CD4-positive, alpha-beta T cell treated with Interleukin-6 at 100 ng/mL for 8 hours (primary cell): ENCODE data around the gene FLNA.

ENCODE experiments used
- DNase-seq: peaks from one replicate; pipeline ENCODE4 v3.0.0-alpha.2; 2020; ENCODE audit warnings: mixed read lengths, low spot score

The FLNA gene

DNA sequence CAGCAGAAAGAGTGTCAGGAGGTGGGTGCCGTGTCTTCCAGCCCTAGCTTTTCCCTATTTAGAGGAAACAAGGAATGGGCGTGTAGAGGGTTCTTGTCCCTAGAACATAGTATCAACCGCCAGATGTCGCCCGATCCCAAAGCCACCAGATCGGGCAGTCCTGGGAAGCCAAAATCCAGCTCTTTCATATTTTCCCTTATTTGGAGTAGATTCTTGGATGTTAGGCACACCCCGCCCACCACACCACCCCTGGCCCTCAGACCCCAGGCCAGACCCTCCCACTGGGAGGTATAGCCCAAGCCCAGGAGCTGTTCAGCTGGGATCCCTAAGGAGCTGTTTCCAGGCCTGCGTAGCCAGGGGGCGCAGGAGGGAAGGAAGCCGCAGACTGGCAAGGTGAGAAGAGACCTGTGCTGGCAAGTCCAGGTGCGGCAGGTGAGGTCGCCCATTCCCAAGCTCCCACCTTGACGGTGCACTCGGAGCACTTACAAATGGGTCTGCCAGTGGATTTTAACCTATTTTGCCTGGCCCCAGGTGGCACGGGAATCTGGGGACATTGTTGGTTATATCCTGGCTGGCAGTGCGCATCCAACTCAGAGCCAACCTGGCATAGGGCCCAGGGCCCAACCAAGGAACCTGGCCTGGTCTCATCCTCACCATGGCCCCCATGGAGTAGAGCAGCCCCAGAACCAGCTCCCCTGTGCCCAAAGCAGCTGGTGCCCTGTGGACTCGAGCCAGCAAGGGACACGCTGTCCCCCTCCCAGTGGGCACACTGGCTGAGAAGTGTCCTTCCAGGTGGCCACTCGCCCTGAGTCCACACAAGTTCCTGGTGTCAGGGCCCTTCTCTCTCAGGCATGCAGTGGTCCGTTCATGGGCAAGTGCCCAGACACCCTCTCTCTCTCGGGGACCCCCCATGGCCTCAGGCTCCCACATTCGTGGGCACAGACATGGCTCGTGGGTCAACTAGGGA lies 811 bp downstream of the FLNA start:
- DNase-seq = no peak

DNA sequence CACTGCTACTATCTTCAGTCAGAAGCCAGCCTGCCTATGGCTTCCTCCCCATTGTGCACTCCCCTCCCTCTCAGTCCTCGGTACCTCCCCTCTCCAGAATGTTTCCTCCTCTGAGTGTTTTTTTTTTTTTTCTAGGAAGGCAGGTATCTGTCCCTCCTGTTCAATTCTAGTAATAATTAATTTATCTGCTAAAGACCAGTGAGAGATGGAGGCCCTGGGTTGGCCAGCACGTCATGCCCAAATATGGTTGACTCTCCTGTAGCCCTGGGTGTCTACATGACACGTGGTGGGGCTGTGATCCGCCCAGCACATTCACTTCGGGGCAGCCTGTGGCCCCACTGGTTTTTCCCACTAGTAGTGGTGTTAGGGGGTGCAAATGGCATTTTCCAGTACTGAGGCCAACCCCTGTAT lies 1.8 kb downstream of the FLNA start:
- no peak for DNase-seq

DNA sequence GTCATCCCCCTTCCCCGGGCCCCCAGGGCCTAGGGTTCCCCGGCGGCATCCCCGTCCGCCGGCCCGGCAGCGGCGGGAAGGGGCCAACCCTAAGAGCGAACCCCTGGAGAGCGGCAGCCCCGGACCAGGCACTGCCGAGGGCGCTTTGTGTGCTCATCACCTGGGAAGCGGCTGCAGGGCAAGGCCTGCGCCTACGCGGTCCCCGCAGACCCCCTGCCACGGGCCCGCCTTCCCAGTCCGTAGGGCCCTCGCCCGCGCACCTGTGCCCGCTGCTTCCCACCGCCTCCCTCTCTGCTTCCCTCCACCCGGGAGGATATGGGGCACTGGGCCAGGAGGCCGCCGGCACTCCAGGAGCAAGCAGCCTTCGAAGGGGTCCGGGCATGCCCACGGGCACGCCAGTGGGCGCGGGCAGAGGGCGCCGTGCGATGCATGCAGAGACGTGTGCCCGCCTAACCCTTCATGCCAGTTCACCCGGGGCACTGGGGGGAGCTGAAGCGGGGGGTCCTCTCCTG lies 2.6 kb downstream of the FLNA start:
- no peak for DNase-seq

DNA sequence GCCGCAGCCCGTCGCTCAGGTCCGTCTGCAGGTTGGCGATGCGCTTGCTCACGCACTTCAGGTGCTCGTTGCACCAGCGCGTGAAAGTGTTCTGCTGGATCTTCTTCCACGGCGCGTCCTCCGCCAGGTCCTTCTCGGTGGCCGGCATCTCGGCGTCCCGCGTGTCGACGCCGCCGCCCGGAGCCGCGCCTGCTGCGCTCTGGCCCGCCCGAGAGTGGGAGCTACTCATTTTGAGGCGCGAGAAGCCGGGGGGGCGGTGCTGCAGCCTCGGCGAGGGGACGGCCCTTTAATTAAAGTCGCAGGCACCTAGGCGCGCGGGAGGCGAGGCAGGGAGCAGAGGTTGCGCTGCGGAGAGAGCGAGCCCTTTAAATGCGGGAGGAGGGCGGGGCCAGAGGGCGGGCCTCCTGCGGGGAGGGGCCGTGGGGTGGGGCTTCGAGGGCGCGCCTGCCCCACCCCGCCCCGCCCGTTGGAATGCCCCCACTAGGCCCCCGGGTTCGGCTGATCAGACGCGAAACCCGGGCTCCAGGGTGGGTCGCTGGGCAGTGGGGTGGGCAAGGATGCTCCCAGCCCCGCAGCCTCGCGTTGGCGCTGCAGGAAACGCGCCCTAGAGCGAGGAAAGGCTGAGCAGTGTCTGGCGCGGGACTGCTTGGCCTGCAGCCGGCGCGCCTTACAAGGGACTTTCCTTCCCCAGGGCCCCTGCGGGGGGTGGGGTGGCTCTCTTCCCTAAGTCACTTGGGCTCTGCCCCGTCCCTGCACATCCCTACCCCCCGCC lies 3.2 kb downstream of the FLNA start:
- peak; percentile 93 for DNase-seq

DNA sequence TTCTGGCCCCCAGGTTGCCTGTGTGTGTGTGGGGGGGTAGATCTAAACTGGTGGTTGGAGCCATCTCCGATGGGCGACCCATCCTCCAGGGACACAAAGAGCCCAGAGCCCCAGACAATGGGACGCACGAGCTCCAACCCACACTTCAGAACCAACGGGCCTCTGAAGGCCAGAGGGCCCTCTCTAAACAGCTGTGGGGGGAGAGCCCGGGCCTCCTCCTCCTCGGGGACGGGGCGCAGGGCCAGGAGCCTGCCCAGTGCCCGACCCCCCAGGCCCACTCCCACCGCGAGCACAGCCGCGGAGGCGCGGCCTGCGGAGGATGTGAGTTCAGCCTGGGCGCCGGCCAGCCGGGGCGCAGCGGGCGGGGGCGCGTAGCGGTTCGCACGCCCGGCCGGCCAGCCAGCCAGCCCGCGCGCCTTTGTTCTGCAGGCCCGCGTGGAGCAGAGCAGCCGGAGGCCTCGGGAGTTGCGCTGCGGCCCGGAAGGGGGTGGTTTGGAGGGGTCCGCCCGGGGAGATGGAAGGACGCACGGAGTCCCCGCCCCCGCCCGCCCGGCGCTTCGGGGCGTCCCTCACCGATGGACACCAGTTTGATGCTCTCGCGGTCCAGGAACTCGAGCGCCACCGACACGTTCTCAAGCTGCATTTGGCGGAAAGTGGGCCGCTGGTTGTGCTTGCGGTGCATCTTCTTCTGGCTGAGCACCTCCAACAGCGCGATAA lies 4.0 kb downstream of the FLNA start:
- no peak for DNase-seq

DNA sequence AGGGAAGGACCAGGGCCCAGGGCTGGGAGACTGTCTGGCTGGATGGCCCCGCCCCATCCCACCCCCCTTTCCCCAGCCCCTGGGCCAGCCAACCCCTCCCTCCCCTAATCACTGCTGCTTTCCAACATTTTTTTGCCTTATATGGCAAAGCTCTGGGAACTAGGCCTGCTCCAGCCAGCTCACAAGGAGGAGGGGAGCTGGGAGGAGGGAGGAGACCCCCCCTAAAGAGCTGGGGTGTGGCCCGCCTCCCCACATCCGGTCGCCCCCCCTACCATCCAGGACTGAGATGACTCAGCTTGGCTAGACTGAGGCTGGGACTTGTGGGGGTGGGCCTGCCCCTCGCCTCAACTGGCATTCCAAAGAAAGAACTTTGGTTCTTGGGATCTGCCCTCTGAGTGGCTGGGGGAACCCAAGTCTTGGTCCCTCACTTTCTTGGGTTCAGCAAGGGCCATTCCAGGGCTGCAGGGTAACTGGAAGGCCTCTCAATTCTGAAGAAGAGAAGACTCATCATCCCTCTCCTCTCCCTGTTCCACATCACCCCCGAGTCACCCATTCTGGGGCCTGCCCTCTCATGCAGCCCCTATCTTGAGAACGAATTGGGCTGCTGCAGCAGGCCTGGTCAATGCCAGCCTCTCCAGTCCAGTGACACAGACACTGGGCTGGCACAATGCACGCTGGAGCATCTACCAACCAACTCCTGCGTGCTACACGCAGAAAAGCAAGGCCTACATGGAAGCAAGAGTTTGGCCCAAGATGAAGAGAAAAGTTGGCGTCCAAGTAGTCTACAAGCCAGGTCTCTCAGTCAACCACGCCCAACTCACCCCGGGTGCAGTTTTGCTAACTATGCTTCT lies 4.8 kb downstream of the FLNA start:
- peak; percentile 64 for DNase-seq

DNA sequence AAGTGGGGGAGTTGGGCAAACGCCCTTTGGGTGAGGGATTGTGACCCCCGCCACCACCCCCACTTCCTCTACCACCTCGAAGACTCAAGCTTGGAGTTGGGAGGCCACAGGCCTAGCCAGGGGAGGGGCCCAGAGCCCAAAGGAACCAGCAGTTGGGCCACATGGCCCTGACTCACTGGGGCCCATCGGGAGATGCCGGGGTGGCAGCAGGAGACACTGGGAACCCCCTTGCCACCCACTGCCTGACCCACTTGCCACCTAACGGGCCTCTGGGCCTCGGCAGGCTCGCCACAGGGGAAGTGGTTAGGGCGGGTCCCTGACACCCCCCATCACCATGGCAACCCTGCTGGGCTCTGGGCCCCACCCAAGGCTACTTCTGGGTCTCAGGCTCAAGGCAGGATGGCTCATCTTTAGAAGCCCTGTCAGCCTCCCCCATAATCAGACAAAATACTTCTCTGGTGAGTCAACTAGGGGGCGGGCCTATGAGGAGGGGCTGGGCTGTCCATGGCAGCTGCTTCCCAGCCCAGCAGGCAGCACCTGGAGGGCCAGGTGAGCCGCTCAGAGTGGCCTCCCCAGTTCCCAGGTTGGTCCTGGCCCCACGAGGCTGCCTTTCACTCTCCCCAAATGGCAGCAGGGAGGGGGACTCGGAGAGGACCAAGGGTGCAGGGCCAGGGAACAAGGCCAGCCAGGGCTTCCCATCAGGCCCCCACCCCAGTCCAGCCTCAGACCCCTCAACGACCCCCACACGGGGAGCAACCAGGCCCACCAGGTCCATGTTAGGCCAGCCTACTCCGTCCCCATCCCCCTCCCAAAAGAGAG lies 5.6 kb downstream of the FLNA start:
- DNase-seq = peak; percentile 94

DNA sequence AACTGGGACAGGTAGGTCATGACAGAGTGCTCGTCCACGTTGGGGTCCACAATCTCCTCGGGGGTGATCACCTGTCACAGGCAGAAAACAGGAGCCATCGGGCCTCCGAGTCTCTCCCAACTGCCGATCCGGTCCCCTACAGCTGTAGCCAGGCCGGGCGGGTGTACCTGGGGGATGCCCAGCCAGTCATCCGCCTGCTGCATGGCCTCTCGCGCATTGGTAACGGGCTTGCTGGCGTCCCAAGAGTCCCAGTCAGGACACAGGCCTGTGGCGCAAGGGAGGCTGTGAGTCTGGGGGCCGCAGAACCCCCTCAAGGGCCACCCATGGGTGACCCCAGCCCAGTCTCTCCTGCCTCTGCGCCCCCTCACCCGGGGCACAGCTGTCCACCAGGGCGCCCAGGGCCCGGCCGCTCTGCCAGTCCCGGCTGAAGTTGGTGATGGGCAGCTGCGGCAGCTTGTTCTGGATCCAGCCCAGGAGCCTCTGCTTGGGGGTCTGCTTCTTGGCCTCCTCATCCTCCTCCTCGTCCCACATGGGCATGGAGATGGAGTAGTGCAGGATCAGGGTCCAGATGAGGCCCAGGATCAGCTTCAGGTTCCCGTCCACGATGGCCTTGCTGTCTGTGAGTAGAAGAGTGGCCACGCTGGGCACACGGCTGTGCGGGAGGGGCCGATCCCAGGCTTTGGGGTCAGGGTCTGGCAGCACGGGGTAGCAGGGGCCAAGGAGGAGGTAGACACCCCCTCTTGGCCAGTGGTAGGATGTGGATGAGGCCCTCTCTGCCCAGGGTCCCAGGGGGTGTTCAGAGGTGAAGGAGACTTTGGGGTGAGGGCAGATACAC lies 6.7 kb downstream of the FLNA start:
- no peak for DNase-seq

DNA sequence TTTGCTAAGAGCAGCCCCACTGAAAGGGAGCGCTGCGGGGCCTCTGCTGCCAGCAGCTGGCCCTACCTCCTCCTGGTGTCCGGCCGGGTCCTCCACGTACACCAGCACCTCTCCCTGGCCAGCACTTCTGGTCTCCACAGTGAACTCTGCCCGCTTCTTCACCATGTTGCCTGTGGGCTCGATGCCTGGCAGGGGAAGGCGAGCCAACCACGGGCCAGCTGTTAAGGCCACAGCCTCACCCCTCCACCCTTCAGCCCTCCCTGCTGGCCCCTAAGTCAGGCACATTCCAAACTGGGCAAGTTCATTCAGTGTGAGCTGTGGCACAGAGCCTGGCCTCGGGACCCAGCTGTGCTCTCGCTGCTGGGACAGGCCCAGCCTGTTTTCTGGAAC lies 7.8 kb downstream of the FLNA start:
- DNase-seq = no peak

DNA sequence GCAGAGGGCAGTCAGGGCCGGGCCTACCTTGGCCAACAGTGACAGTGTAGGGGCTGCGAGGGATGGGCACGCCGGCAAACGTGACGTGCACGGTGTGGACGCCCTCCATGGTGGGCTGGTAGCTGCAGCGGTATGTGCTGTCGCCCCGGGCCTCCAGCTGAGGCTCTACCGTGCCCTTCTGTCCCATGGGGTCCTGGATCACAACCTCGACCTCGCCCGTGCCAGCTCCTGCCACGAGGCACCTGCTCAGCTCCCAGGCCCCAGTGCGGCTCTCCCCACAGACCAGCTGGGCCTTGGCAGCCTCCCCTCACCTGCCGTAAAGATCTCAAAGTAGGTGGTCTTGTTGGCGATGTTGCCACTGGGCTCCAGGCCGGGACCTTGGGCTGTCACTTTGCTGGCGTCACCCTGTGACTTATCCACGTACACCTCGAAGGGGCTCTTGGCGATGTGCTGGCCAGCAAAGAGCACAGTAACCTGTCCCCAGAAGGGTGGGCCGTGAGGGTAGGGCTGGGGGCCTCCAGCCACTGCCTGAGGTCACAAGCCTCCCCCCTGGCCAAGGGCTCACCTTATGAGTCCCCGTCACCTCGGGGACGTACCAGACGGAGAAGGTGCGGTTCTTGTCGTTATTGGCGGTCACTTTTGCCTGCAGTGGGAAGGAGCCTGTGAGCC lies 8.3 kb downstream of the FLNA start:
- DNase-seq = no peak

DNA sequence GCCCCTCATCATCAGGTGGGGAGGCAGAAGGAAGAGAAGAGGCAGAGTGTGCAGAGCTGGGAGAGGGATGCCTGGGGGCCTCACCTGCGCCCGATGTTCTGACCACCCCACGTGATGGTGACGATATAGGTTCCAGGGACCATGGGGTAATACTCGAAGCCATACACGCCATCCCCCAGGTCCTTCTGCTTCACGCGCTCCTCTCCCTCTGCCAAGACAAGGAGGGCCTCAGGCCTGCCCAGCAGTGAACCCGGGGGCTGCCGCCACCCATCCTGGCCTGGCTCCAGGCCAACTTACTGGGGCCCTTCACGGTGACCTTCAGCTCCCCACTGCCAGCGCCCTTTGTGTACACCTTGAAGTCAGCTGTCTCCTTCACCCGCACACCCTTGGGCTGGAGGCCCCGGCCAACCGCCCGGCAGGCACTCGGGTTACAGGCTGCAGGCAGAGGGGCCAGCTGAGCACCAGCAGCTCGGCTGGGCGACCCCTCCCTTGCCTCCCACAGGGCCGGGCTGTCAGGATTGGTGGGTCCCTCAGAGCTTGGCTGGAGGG lies 9.3 kb downstream of the FLNA start:
- DNase-seq = no peak

DNA sequence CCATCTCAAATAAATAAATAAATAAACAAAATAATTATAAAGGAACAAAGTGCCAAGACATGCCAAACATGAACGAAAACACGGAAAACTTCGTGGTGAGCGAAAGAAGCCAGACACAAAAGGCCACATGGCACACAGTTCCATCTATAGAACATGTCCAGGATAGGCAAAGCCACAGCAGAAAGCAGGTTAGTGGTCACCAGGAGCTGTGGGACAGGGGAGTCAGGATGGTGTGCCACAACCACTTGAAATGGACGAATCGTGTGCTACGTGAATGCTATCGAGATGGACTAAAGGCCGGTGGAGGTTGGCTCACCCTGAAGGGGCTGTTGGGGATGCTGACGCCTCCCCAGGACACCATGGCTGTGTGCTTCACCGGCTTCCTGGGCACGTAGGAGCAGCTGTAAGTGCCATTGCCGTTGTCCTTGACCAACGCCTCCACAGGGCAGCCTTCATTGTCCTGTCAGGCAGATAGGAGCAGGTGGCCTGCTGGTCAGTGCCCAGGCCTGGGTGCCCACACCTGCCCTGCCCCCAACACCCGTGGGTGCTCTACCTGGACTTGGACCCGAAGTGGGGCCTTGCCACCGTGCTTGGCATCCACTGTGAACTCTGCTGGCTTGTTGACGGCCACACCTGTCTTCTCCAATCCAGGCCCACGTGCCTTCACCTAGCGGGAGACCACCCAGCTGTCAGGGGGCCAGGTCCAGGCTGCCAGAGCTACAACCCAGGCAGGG lies 10.6 kb downstream of the FLNA start:
- DNase-seq = no peak

DNA sequence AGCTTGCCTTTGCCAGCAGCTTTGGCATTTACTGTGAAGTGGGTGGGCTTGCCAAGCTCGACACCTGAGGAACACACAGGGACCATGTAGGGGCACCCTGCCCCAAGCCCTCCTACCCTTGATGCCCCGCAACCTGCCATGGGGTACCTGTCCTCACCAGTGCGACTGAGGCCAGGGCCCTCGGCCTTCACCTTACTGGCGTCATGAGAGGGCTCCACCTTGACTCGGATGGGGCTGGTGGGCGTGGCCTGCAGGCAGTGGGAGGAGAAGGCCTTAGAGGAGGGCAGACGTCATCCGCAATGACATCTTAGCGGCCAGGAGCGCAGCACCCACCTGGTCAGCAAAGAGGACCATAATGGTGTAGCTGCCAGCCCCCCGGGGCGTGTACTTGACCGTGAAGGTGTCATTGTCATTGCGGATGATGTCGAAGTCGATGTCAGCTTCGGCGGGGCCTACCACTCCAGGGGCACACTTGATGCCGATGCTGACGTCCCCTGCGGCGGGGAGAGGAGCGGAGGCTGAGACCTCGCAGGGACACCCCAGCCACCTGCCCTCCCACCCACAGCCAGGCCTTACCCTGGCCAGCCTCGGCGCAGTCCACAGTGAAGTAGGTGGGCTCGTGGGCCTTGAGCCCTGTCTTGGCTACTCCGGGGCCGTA lies 12.2 kb downstream of the FLNA start:
- DNase-seq = no peak

DNA sequence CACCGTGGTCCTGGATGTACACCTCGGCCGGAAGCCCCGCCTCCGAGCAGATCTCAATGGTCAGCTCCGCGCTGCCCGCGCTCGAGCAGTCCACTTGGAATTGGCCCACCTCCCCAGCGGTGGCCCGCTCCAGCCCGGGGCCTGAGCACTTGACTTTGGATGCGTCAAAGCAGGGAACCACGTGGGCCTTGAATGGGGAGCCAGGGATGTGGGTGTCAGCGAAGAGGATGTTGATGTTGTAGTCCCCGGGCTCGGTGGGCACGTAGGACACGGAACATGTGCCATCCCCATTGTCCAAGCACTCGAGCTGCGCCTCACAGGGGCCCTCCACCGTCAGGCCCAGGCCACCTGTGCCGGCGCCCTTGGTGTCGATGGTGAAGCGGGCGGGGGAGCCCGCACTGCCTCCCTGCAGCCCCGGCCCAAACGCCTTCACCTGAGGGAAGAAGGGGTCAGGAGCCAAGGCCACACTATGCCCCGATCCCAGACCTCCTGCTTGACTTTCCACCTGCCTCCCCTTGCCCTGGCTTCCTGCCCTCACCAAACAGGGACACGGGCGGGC lies 14.2 kb downstream of the FLNA start:
- no peak for DNase-seq

DNA sequence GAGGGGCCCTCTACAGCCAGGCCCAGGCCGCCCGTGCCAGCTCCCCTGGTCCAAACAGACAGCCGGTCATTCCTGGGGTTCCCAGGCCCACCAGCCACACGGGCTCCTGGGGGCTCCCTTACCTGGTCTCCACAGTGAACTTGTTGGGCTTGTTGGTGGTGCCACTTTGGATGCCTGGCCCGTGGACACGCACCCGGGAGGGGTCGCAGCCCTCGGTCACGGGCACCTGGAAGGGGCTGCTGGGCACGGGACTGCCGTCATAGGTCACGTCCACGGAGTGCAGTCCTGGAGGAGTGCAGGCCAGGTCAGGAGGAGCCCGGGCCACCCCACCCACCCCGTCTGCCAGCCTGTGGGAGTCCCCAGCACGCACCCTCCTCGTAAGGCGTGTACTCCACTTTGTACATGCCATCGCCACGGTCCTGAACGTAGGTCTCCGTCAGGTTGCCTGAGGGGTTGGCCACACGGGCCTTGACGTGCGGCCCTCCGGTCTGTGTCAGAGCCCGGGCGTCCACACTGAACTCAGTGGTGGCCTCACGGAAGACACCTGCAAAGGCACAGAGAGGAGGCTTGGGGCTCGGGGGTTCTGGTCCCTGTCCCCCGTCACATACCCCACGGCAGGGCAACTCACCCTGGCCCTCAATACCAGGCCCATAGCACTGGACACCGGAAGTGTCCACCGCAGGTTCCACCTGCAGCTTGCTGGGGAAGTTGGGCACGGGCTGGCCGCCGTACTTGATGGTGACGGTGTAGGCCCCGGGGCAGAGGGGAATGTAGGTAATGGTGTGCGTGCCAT lies 14.9 kb downstream of the FLNA start:
- DNase-seq = no peak

DNA sequence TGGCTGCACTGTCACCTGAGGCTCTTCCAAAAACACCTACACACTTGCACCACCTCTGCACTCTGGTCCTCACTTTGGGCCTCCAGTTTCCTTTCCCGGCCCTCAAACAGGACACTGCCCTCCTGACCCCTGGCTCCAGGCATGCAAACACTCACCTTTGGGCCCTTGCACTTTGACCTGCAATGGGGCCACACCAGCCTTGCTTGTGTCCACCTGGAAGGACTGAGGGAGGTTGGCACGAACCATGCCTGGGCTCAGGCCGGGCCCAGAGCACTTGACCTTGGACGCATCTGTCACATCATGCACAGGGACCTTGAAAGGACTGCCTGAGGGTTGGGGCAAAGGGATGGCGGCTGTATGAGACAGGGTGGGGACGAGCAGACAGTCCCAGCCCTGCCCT lies 15.6 kb downstream of the FLNA start:
- DNase-seq = no peak
